SU-DHL-6 (cell line): ENCODE results near the gene BICD1.

Source experiments
- H2AFZ ChIP-seq: fragments of 200-600 bp; sonication (generic); 2 replicates; pipeline ENCODE4 v1.6.1; 2014; ENCODE audit warnings: low read depth, mild to moderate bottlenecking, moderate library complexity, mixed read lengths, antibody characterized with exemption, low read length; ENCODE audit not compliant: severe bottlenecking
- H3F3A ChIP-seq: fragments of 200-600 bp; shearing (Covaris generic); 2 replicates; pipeline ENCODE4 v1.6.0; 2016; ENCODE audit warnings: antibody characterized with exemption, mild to moderate bottlenecking; ENCODE audit not compliant: insufficient read depth
- H3K27ac ChIP-seq: fragments of 200-600 bp; sonication (generic); 2 replicates; pipeline ENCODE4 v1.5.1; 2016; ENCODE audit warnings: low read depth, mild to moderate bottlenecking, low read length, moderate library complexity, mixed read lengths
- H3K27me3 ChIP-seq: fragments of 200-600 bp; sonication (generic), shearing (Covaris generic); 2 replicates; pipeline ENCODE4 v1.6.0; 2014; ENCODE audit warnings: mild to moderate bottlenecking, low read length
- H3K36me3 ChIP-seq: fragments of 200-600 bp; sonication (generic); 2 replicates; pipeline ENCODE4 v1.6.1; 2014; ENCODE audit warnings: mild to moderate bottlenecking, low read length, mixed read lengths
- H3K4me2 ChIP-seq: fragments of 300-600, 200-600 bp; shearing (Covaris generic), sonication (generic); 2 replicates; pipeline ENCODE4 v1.6.0; 2014; ENCODE audit warnings: low read length, low read depth, mild to moderate bottlenecking; ENCODE audit not compliant: poor library complexity, severe bottlenecking
- H3K4me3 ChIP-seq: fragments of 200-600 bp; sonication (generic); 2 replicates; pipeline ENCODE4 v1.5.1; 2014; ENCODE audit warnings: antibody characterized with exemption, low read length, mild to moderate bottlenecking, mixed read lengths; ENCODE audit not compliant: insufficient read depth, poor library complexity, severe bottlenecking
- H3K79me2 ChIP-seq: fragments of 200-600 bp; sonication (generic); 2 replicates; pipeline ENCODE4 v1.6.1; 2014; ENCODE audit warnings: mild to moderate bottlenecking, low read length, moderate library complexity; ENCODE audit not compliant: insufficient read depth
- H3K9ac ChIP-seq: fragments of 200-600 bp; sonication (generic); 2 replicates; pipeline ENCODE4 v1.7.0; 2014; ENCODE audit warnings: mild to moderate bottlenecking, low read length
- H3K9me2 ChIP-seq: fragments of 200-600 bp; sonication (generic); replicated peaks from 2 replicates; pipeline ENCODE4 v1.6.1; 2014; ENCODE audit warnings: low read length; ENCODE audit not compliant: insufficient read depth
- H3K9me3 ChIP-seq: fragments of 200-600 bp; sonication (generic); 2 replicates; pipeline ENCODE4 v1.6.1; 2014; ENCODE audit warnings: low read length, mixed read lengths; ENCODE audit not compliant: insufficient read depth
- H4K20me1 ChIP-seq: fragments of 200-600 bp; sonication (generic); 2 replicates; pipeline ENCODE4 v1.6.1; 2014; ENCODE audit warnings: low read depth, mild to moderate bottlenecking, antibody characterized with exemption, low read length, moderate library complexity, mixed read lengths
- CTCF ChIP-seq: fragments of 200-600 bp; sonication (generic); IDR thresholded peaks from one replicate; pipeline ENCODE4 v1.5.1; 2017; ENCODE audit warnings: antibody characterized with exemption, mild to moderate bottlenecking, low read length, moderate library complexity; ENCODE audit not compliant: insufficient read depth, poor library complexity, severe bottlenecking
- EZH2phosphoT487 ChIP-seq: fragments of 200-600 bp; sonication (generic), shearing (Covaris generic); conservative IDR thresholded peaks from 2 replicates; pipeline ENCODE4 v1.6.1; 2018; ENCODE audit warnings: mild to moderate bottlenecking, antibody characterized with exemption, low read length, moderate library complexity, mixed read lengths

BICD1 gene

GRCh38 chr12:32108787-32109186, 2.1 kb downstream of the BICD1 start:
- Histone ChIP-seq H3K27ac (peak overlapping the region; percentile 74), H3K9me3 (no peaks in the 10 kb centered on the region), H3K9ac (peak overlapping the region; percentile 97), H3K36me3 (no peaks in the 10 kb centered on the region), H3K9me2 (no peaks in the 10 kb centered on the region), H3K4me2 (peak overlapping the region; percentile 90), H3K79me2 (peaks cover 63% of the 10 kb centered on the region), H3K27me3 (no peaks in the 10 kb centered on the region), H2AFZ (no peak overlapping the region), H3K4me3 (peak overlapping the region; percentile 97), H3F3A (peaks cover 22% of the 10 kb centered on the region), H4K20me1 (no peaks in the 10 kb centered on the region; the same call in 1 of the 2 replicates)
- no peak for TF ChIP-seq CTCF
- TF ChIP-seq EZH2phosphoT487, result no peak

- H3K4me3 ChIP-seq, result peak overlapping the region; percentile 21
- TF ChIP-seq EZH2phosphoT487 (no peak), CTCF (no peak)
- H3K9ac ChIP-seq, result peak overlapping the region; percentile 19; the same call in 1 of the 2 replicates
- H2AFZ ChIP-seq, result no peak overlapping the region
- peaks cover 79% of the 10 kb centered on the region for H3K79me2 ChIP-seq
- H3F3A ChIP-seq, result peaks cover 22% of the 10 kb centered on the region
- H3K9me2 ChIP-seq, result no peaks in the 10 kb centered on the region
- H3K27ac ChIP-seq, result peak overlapping the region; percentile 17; the same call in 1 of the 2 replicates
- H4K20me1 ChIP-seq, result no peaks in the 10 kb centered on the region; the same call in 1 of the 2 replicates
- H3K27me3 ChIP-seq, result no peaks in the 10 kb centered on the region
- no peaks in the 10 kb centered on the region for H3K36me3 ChIP-seq
- H3K4me2 ChIP-seq, result peak overlapping the region; percentile 90
- H3K9me3 ChIP-seq, result no peaks in the 10 kb centered on the region
Observed at GRCh38 chr12:32110417-32110816, 3.8 kb downstream of the BICD1 start.

GRCh38 chr12:32110942-32111341, 4.3 kb downstream of the BICD1 start:
- H3K4me3 ChIP-seq, result no peak overlapping the region
- H3K4me2 ChIP-seq, result peak overlapping the region; percentile 90
- H3F3A ChIP-seq, result peaks cover 17% of the 10 kb centered on the region
- no peak overlapping the region for H2AFZ ChIP-seq
- peaks cover 84% of the 10 kb centered on the region for H3K79me2 ChIP-seq
- H4K20me1 ChIP-seq, result no peaks in the 10 kb centered on the region; the same call in 1 of the 2 replicates
- no peaks in the 10 kb centered on the region for H3K27me3 ChIP-seq
- H3K36me3 ChIP-seq, result no peaks in the 10 kb centered on the region
- H3K27ac ChIP-seq, result peak overlapping the region; percentile 48
- TF ChIP-seq CTCF (no peak), EZH2phosphoT487 (no peak)
- H3K9ac ChIP-seq, result no peak overlapping the region
- no peaks in the 10 kb centered on the region for H3K9me3 ChIP-seq
- H3K9me2 ChIP-seq, result no peaks in the 10 kb centered on the region
